Measurements from ENCODE around the gene ATG9B.

The ATG9B gene

GRCh38 chr7:151020231-151020630 is 4.1 kb downstream of the ATG9B start:
- no peak overlapping the region for H3K4me3 Mint-ChIP-seq
- CTCF ChIA-PET, result interaction anchor here (0.8 to 4.6 kb wide), 4 partner anchors 9 to 59 kb away, joined by 4 to 47 read pairs (median 20); no protein-coding TSS in a partner anchor

GRCh38 chr7:151019130-151019447 is 5.2 kb downstream of the ATG9B start:
- CTCF ChIA-PET, result interaction anchor here (0.8 to 4.6 kb wide), 22 partner anchors 9 to 90 kb away, joined by 3 to 47 read pairs (median 4); partner anchors contain the start of gene ABCB8
- H3K4me1 Mint-ChIP-seq, result peaks cover 59% of the 10 kb centered on the region
- H3K27me3 Mint-ChIP-seq, result peaks cover 62% of the 10 kb centered on the region
- DNase-seq, result no peak
- H3K27ac Mint-ChIP-seq, result no peak overlapping the region
- H3K9me3 Mint-ChIP-seq, result no peaks in the 10 kb centered on the region
- peak overlapping the region; percentile 12 for H3K4me3 Mint-ChIP-seq
- H3K36me3 Mint-ChIP-seq, result peaks cover 14% of the 10 kb centered on the region

More at GRCh38 chr7:151020231-151020630, 4.1 kb downstream of the ATG9B start:
- no peak overlapping the region for H3K27ac Mint-ChIP-seq
- peaks cover 47% of the 10 kb centered on the region for H3K4me1 Mint-ChIP-seq
- no peak for DNase-seq
- peaks cover 68% of the 10 kb centered on the region for H3K27me3 Mint-ChIP-seq
- H3K9me3 Mint-ChIP-seq, result no peaks in the 10 kb centered on the region
- H3K36me3 Mint-ChIP-seq, result peaks cover 7% of the 10 kb centered on the region

- H3K27me3 Mint-ChIP-seq, result peaks cover 57% of the 10 kb centered on the region
- no peaks in the 10 kb centered on the region for H3K9me3 Mint-ChIP-seq
- DNase-seq, result peak; percentile 61
- peak overlapping the region; percentile 68 for H3K27ac Mint-ChIP-seq
- peaks cover 64% of the 10 kb centered on the region for H3K4me1 Mint-ChIP-seq
- CTCF ChIA-PET, result interaction anchor here (0.6 to 4.6 kb wide), 29 partner anchors 9 to 372 kb away, joined by 3 to 47 read pairs (median 4); partner anchors contain the start of genes ABCB8 and NOS3
- H3K4me3 Mint-ChIP-seq, result peak overlapping the region; percentile 74
- peaks cover 14% of the 10 kb centered on the region for H3K36me3 Mint-ChIP-seq
Measured at GRCh38 chr7:151018421-151019129, 5.7 kb downstream of the ATG9B start.

DNA sequence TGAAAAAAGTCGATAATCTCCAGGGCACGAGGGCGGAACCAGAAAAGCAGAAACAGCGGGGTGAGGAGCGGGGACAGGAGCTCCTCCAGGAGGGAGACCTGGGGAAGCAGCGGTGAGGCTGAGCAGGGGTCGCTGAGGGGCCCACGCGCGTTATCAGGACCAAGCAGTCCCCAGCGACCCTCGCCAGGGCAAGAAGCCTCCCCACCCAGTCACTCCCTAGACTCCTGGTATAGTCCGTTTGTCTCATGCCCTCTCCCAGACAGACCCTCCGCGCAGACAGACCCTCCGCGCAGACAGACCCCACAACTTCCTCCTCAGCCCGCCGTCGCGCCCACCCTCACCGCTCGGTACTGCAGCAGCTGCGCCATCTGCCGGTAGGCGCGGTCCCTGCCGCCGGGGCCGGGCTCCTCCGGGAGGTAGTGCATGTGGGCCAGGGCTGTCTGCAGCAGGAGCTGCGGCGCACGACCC is 6.3 kb downstream of the ATG9B start:
- Mint-ChIP-seq H3K4me1 (peaks cover 68% of the 10 kb centered on the region), H3K4me3 (peak overlapping the region; percentile 74), H3K27ac (peak overlapping the region; percentile 68), H3K27me3 (peaks cover 51% of the 10 kb centered on the region), H3K9me3 (no peaks in the 10 kb centered on the region), H3K36me3 (peaks cover 14% of the 10 kb centered on the region)
- peak; percentile 86 for DNase-seq
- CTCF ChIA-PET, result interaction anchor here (0.6 to 4.6 kb wide), 27 partner anchors 9 to 372 kb away, joined by 3 to 47 read pairs (median 4); partner anchors contain the start of genes ABCB8 and NOS3

DNA sequence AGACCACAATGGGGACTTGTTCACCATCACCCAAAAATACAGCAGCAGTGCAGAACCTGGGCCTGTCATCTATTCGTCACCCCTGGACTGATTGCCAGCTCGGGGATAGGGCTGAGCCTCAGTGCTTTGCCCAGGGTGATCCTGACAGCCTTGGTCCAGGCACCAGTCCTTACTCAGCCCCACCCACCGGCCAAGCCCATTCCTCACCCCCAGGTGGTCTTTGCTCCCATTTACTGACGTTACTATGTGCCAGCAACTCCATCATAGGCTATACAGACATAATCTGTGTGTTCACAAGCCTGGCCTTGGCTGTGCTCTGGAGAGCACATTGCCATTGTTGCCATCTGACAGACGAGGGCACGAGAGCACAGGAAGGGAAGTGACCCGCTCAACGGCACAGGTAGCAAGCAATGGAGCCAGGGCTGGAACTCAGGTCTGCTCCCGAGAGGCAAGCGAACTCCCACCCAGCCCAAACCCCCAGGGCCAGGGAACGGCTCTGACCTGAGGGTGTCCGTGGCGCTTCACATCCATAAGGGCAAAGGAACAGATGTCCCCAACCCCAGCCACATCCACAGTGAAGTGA is 6.8 kb downstream of the ATG9B start:
- Mint-ChIP-seq H3K27ac (peak overlapping the region; percentile 68), H3K9me3 (no peaks in the 10 kb centered on the region), H3K4me3 (peak overlapping the region; percentile 74), H3K4me1 (peaks cover 73% of the 10 kb centered on the region), H3K27me3 (peaks cover 48% of the 10 kb centered on the region), H3K36me3 (peaks cover 18% of the 10 kb centered on the region)
- no peak for DNase-seq
- CTCF ChIA-PET, result interaction anchor here (0.8 to 4.6 kb wide), 14 partner anchors 8 to 100 kb away, joined by 3 to 47 read pairs (median 4); partner anchors contain the start of genes ABCB8 and NOS3

DNA sequence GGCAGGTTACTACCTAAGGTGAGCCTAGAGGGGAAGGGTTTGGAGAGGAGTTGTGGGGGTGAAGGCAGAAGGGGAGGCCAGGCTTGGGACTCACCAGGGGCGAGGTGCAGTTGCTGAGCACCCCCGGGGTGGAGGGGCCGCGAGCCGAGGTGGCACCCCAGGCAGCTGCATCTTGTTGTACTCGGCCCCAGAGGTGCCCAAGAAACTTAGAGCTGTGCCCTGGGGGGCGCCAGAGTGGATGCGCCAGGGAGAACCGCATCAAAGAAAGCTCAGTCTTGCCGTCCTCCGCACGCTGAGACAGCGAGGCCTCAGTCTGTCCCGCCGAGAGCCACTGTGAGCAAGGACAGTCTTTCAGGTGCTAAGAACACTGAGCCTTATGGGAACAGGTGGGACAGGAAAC is 7.4 kb downstream of the ATG9B start:
- Mint-ChIP-seq H3K4me3 (peak overlapping the region; percentile 74), H3K9me3 (no peaks in the 10 kb centered on the region), H3K36me3 (peaks cover 21% of the 10 kb centered on the region), H3K4me1 (peaks cover 79% of the 10 kb centered on the region), H3K27ac (peak overlapping the region; percentile 68), H3K27me3 (peaks cover 47% of the 10 kb centered on the region)
- CTCF ChIA-PET, result interaction anchor here (1.1 to 4.6 kb wide), 7 partner anchors 8 to 56 kb away, joined by 3 to 47 read pairs (median 10); partner anchors contain the start of gene ABCB8
- DNase-seq, result no peak

DNA sequence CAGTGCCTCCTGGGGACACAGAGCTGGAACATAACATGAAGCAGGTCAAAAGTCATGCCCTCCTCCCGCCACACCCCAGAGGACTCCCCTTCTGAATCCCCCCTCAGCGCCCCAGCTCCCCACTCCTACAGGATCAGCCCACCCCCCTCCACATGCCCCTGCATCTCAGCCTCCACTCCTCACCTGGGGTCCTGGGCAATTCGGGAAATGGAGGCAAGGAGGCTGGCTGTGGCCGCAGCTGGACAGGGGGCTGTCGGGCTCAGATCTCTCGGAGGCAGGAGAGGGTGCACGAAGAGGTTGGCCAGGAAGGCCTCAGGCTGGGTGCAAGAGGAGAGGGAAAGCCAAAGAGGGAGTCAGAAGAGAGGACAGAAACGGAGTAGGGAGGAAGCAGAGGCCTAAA is 7.8 kb downstream of the ATG9B start:
- peaks cover 83% of the 10 kb centered on the region for H3K4me1 Mint-ChIP-seq
- no peak for DNase-seq
- no peak overlapping the region for H3K4me3 Mint-ChIP-seq
- H3K27ac Mint-ChIP-seq, result peak overlapping the region; percentile 4
- CTCF ChIA-PET, result interaction anchor here (1.1 to 4.6 kb wide), 6 partner anchors 7 to 55 kb away, joined by 3 to 47 read pairs (median 18); partner anchors contain the start of gene ABCB8
- H3K9me3 Mint-ChIP-seq, result no peaks in the 10 kb centered on the region
- peaks cover 24% of the 10 kb centered on the region for H3K36me3 Mint-ChIP-seq
- H3K27me3 Mint-ChIP-seq, result peaks cover 42% of the 10 kb centered on the region

DNA sequence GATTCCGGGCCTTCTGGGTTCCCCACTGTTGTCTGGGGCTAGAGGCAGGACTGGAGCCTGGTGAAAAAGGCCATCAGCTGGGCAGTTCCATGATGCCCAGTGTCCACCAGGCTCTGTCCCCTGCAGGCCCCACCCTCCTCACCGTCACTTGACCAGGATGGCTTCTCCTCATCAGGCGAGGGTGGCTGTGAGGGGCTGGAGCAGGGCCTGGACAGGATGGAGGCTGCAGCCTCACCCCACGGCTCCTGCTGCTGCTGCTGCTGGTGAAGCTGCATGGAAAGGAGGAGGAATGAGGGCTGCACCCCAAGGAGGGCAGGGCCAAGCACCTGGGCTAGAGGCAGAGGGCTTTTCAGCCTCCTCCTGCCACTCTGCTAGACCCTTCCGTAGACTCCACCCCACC is 8.3 kb downstream of the ATG9B start:
- peaks cover 37% of the 10 kb centered on the region for H3K27me3 Mint-ChIP-seq
- H3K27ac Mint-ChIP-seq, result peak overlapping the region; percentile 98
- no peak overlapping the region for H3K4me3 Mint-ChIP-seq
- H3K9me3 Mint-ChIP-seq, result no peaks in the 10 kb centered on the region
- peaks cover 26% of the 10 kb centered on the region for H3K36me3 Mint-ChIP-seq
- no peak for DNase-seq
- H3K4me1 Mint-ChIP-seq, result peaks cover 87% of the 10 kb centered on the region
- CTCF ChIA-PET, result interaction anchor here (1.1 to 4.6 kb wide), 5 partner anchors 13 to 55 kb away, joined by 3 to 47 read pairs (median 9); partner anchors contain the start of gene ABCB8

GRCh38 chr7:151014950-151015349 is 9.3 kb downstream of the ATG9B start:
- H3K36me3 Mint-ChIP-seq, result peaks cover 29% of the 10 kb centered on the region
- H3K9me3 Mint-ChIP-seq, result no peaks in the 10 kb centered on the region
- peaks cover 92% of the 10 kb centered on the region for H3K4me1 Mint-ChIP-seq
- peak overlapping the region; percentile 90 for H3K4me3 Mint-ChIP-seq
- peak overlapping the region; percentile 98 for H3K27ac Mint-ChIP-seq
- peak; percentile 68 for DNase-seq
- H3K27me3 Mint-ChIP-seq, result peaks cover 27% of the 10 kb centered on the region
- CTCF ChIA-PET, result interaction anchor here (0.6 to 2.2 kb wide), 7 partner anchors 14 to 666 kb away, joined by 3 to 9 read pairs (median 4); partner anchors contain the start of gene ABCB8

- Mint-ChIP-seq H3K4me3 (peak overlapping the region; percentile 90), H3K36me3 (peaks cover 31% of the 10 kb centered on the region), H3K9me3 (no peaks in the 10 kb centered on the region), H3K27me3 (peaks cover 16% of the 10 kb centered on the region), H3K4me1 (peaks cover 91% of the 10 kb centered on the region), H3K27ac (peak overlapping the region; percentile 98)
- CTCF ChIA-PET, result interaction anchor here (0.7 to 1.5 kb wide), 3 partner anchors 30 to 51 kb away, joined by 3 to 7 read pairs (median 5); no protein-coding TSS in a partner anchor
- peak; percentile 97 for DNase-seq
Measured at GRCh38 chr7:151013733-151014497, 10.4 kb downstream of the ATG9B start.

DNA sequence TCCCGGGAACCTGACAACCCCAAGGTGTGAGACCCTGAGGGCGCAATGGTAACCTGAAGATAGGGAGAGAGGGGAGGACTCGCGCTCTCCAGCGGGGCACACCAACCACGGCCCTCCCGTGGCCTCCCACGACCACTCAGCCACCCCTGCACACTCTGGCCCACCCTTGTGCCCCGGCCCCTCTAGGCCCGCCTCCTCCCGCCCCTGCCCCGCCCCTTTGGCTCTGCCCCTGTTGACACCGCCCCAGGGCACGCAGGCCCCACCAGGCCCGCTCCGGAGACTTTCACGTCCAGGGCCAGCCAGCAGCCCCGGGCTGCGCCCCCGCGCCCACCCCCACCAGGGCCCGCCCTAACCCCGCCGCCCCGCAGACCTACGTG is 10.9 kb downstream of the ATG9B start:
- H3K27ac Mint-ChIP-seq, result peak overlapping the region; percentile 98
- peak overlapping the region; percentile 90 for H3K4me3 Mint-ChIP-seq
- peaks cover 92% of the 10 kb centered on the region for H3K4me1 Mint-ChIP-seq
- no peak for DNase-seq
- H3K36me3 Mint-ChIP-seq, result peaks cover 31% of the 10 kb centered on the region
- H3K27me3 Mint-ChIP-seq, result peaks cover 11% of the 10 kb centered on the region
- CTCF ChIA-PET, result no interaction called here
- no peaks in the 10 kb centered on the region for H3K9me3 Mint-ChIP-seq

- H3K9me3 Mint-ChIP-seq, result no peaks in the 10 kb centered on the region
- peak overlapping the region; percentile 72 for H3K4me3 Mint-ChIP-seq
- no peak for DNase-seq
- CTCF ChIA-PET, result interaction anchor here (0.8 to 4.1 kb wide), 5 partner anchors 28 to 115 kb away, joined by 3 to 21 read pairs (median 7); no protein-coding TSS in a partner anchor
- H3K36me3 Mint-ChIP-seq, result peaks cover 34% of the 10 kb centered on the region
- peak overlapping the region; percentile 94 for H3K27ac Mint-ChIP-seq
- H3K4me1 Mint-ChIP-seq, result peaks cover 92% of the 10 kb centered on the region
- peaks cover 6% of the 10 kb centered on the region for H3K27me3 Mint-ChIP-seq
Measured at GRCh38 chr7:151012911-151013347, 11.4 kb downstream of the ATG9B start.

DNA sequence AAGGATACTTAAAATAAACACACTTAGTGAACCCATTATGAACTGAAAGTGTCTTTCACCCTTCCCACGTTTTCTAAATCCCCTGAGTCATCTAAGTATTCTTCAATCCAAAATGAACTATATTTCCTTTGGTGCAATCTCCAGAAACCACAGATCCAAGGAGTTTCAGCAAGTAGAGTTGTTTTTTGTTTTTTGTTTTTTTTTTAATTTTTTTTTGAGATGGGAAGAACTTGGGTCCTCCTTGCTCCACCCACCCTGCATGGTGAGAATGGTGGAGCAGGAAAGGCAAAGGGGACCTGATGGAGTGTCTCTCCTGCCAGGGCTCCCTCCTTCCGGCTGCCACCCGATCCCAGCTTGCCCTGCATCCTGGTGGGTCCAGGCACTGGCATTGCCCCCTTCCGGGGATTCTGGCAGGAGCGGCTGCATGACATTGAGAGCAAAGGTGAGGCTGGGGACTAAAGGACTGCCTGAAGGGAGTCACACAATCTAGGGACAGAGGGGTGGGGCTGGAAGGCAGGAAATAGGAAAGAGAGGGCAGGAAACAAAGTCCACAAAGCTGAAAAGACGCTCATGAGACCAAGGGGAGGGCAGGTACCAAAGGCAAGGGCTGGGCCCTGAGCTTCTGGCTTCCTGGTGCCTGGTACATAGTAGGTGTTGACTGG is 12.1 kb downstream of the ATG9B start:
- DNase-seq, result no peak
- Mint-ChIP-seq H3K27me3 (peaks cover 4% of the 10 kb centered on the region), H3K36me3 (peaks cover 33% of the 10 kb centered on the region), H3K4me3 (peak overlapping the region; percentile 72), H3K4me1 (peaks cover 92% of the 10 kb centered on the region), H3K9me3 (no peaks in the 10 kb centered on the region), H3K27ac (peak overlapping the region; percentile 94)
- CTCF ChIA-PET, result interaction anchor here (0.7 to 4.1 kb wide), 6 partner anchors 27 to 114 kb away, joined by 3 to 21 read pairs (median 6); no protein-coding TSS in a partner anchor

All from activated naive CD4-positive, alpha-beta T cell treated with anti-CD3 and anti-CD28 coated beads, Interleukin-2, amount 10 ng/mL, durations not matched to agents 7 days and 5 days (primary cell).